PC-9 (cell line): ENCODE results near the gene ESR2. TPM values are rescaled to one million over a fixed set of nuclear protein-coding genes. Genes with fewer than 3 reads are reported as not detected.

Experiments used
- BruUV-seq: library from RNA; stranded (reverse); fragments of 400-500 nt; replicated peaks from 2 replicates; lab custom pipeline; 2021; lab: Mats Ljungman, UMichigan
- CTCF ChIA-PET: fragments of 300-600 bp; sonication (Branson Sonifier 250); formaldehyde crosslinking; loops from one replicate; lab custom pipeline; 2022; ENCODE audit warnings: antibody characterized with exemption; lab: Charles Lee
- POLR2A ChIA-PET: fragments of 300-600 bp; sonication (Branson Sonifier 250); formaldehyde crosslinking; loops from one replicate; lab custom pipeline; 2022; ENCODE audit warnings: antibody characterized with exemption; ENCODE audit not compliant: unreplicated experiment; lab: Charles Lee
- DNase-seq, 2 experiments: peaks; one replicate each; pipeline versions ENCODE4 v3.0.0 to v3.0.0-alpha.2; 2015 to 2022; ENCODE audit warnings: mixed read lengths in 1 of 2
- H2AFZ ChIP-seq: fragments of 200-600 bp; sonication (generic); 2 replicates; pipeline ENCODE4 v1.8.1; 2017; ENCODE audit warnings: antibody characterized with exemption
- H3F3A ChIP-seq: fragments of 200-600 bp; sonication (generic); 2 replicates; pipeline ENCODE4 v1.8.1; 2017; ENCODE audit warnings: antibody characterized with exemption, mild to moderate bottlenecking, low read depth; ENCODE audit not compliant: insufficient read depth
- H3K27ac ChIP-seq: fragments of 200-600 bp; sonication (generic); 2 replicates; pipeline ENCODE4 v1.6.1; 2016; ENCODE audit warnings: mixed run types
- H3K27me3 ChIP-seq: fragments of 200-600 bp; sonication (generic); 2 replicates; pipeline ENCODE4 v1.6.1; 2016; ENCODE audit warnings: low read depth, mixed run types; ENCODE audit not compliant: insufficient read depth
- H3K36me3 ChIP-seq: fragments of 200-600 bp; sonication (generic); 2 replicates; pipeline ENCODE4 v1.6.1; 2016; ENCODE audit warnings: low read depth, mixed run types
- H3K4me1 ChIP-seq: fragments of 200-600 bp; sonication (generic); replicated peaks from 2 replicates; pipeline ENCODE4 v1.6.1; 2016; ENCODE audit warnings: mixed run types; ENCODE audit not compliant: insufficient read depth
- H3K4me2 ChIP-seq: fragments of 200-600 bp; sonication (generic); 2 replicates; pipeline ENCODE4 v1.6.1; 2017; ENCODE audit warnings: mixed run types
- H3K4me3 ChIP-seq: fragments of 200-600 bp; sonication (generic); 2 replicates; pipeline ENCODE4 v1.6.1; 2016; ENCODE audit warnings: mixed run types
- H3K79me2 ChIP-seq: fragments of 200-600 bp; sonication (generic); 2 replicates; pipeline ENCODE4 v1.6.1; 2017; ENCODE audit warnings: low read depth, mixed run types
- H3K9me2 ChIP-seq: fragments of 200-600 bp; sonication (generic); 2 replicates; pipeline ENCODE4 v1.8.1; 2017; ENCODE audit warnings: mild to moderate bottlenecking; ENCODE audit not compliant: insufficient read depth
- H3K9me3 ChIP-seq: fragments of 200-600 bp; sonication (generic); 2 replicates; pipeline ENCODE4 v1.8.1; 2016; ENCODE audit warnings: low read depth; ENCODE audit not compliant: insufficient read depth
- H4K20me1 ChIP-seq: fragments of 200-600 bp; sonication (generic); 2 replicates; pipeline ENCODE4 v1.8.1; 2017; ENCODE audit not compliant: insufficient read depth
- CTCF ChIP-seq: fragments of 200-600 bp; sonication (generic); conservative IDR thresholded peaks from 2 replicates; pipeline ENCODE4 v1.6.1; 2017; ENCODE audit warnings: mixed run types, antibody characterized with exemption, mild to moderate bottlenecking, moderate library complexity
- EZH2 ChIP-seq: fragments of 200-600 bp; sonication (generic); IDR thresholded peaks from 2 replicates; pipeline ENCODE4 v1.8.0; 2017; ENCODE audit warnings: antibody characterized with exemption, low read depth
- intact Hi-C: fragments of 100-400 bp; cut with micrococcal nuclease; formaldehyde crosslinking; loops from one replicate; pipeline ENCODE4 v1.10.0; 2022; ENCODE audit not compliant: unreplicated experiment
- total RNA-seq: library from RNA; stranded (reverse); gene quantifications from 2 replicates; pipeline ENCODE4 v1.2.3, GENCODE V29; 2021

The ESR2 gene
- total RNA-seq, 1 experiment from 2014 or later = 0.20 TPM

GRCh38 chr14:64088647-64088964, 205.6 kb downstream of the ESR2 start:
- no peak for TF ChIP-seq EZH2
- TF ChIP-seq CTCF = no peak
- Histone ChIP-seq H3K9me2 (no peaks in the 10 kb centered on the region), H4K20me1 (no peaks in the 10 kb centered on the region), H3K9me3 (no peaks in the 10 kb centered on the region), H3K4me2 (no peak overlapping the region), H3K27me3 (no peaks in the 10 kb centered on the region), H3K27ac (no peak overlapping the region), H3K4me1 (peaks cover 15% of the 10 kb centered on the region), H3K4me3 (no peak overlapping the region), H3F3A (0 out of 2 replicates have a peak, but pooled peaks cover 5% of the 10 kb centered on the region), H2AFZ (no peak overlapping the region), H3K36me3 (no peaks in the 10 kb centered on the region), H3K79me2 (no peaks in the 10 kb centered on the region)
- no peak for DNase-seq
- ChIA-PET CTCF (no interaction called here), POLR2A (interaction anchor here (0.6 kb wide), 1 partner anchor 232 kb away, joined by 3 read pairs; no protein-coding TSS in a partner anchor)
- intact Hi-C loops = no loop called here
- BruUV-seq = no TSS peak

DNA sequence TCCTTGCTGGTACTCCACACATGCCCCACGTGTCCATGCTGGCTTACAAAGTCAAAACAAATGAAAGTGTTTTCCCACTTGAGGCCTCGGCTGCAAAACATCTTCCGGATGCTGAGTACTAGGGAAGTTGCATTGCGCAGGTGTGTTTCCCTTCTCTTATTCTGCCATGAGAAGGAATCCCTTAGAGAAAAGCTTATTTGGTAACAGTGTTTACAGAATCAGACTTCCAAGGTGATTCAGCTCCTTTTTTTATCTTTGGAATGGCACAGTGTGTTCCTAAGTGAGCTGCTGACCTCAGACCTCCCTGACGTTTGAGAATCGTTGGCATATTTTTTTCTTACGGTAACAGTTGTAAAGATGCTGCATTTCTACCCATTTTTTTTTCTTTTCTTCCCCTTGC, 211.3 kb downstream of the ESR2 start:
- Histone ChIP-seq H4K20me1 (no peaks in the 10 kb centered on the region), H3K36me3 (no peaks in the 10 kb centered on the region), H3F3A (no peaks in the 10 kb centered on the region), H3K27me3 (no peaks in the 10 kb centered on the region), H3K9me2 (no peaks in the 10 kb centered on the region), H3K9me3 (no peaks in the 10 kb centered on the region), H3K79me2 (no peaks in the 10 kb centered on the region), H3K4me1 (no peaks in the 10 kb centered on the region), H3K27ac (no peak overlapping the region), H2AFZ (no peak overlapping the region), H3K4me3 (no peak overlapping the region), H3K4me2 (no peak overlapping the region)
- ChIA-PET CTCF (interaction anchor here (0.6 kb wide), 1 partner anchor 11 kb away, joined by 3 read pairs; no protein-coding TSS in a partner anchor), POLR2A (no interaction called here)
- BruUV-seq = no TSS peak
- DNase-seq = no peak
- intact Hi-C loops = no loop called here
- TF ChIP-seq CTCF = no peak

GRCh38 chr14:64081174-64081746, 212.9 kb downstream of the ESR2 start:
- ChIA-PET CTCF (interaction anchor here (0.6 to 0.9 kb wide), 2 partner anchors 10 to 972 kb away, joined by 3 to 4 read pairs; no protein-coding TSS in a partner anchor), POLR2A (no interaction called here)
- TF ChIP-seq CTCF (no peak), EZH2 (no peak)
- no peaks in the 10 kb centered on the region for H3F3A ChIP-seq
- no peak overlapping the region for H3K27ac ChIP-seq
- no TSS peak for BruUV-seq
- H3K9me2 ChIP-seq = no peaks in the 10 kb centered on the region
- no peaks in the 10 kb centered on the region for H3K36me3 ChIP-seq
- no peaks in the 10 kb centered on the region for H3K79me2 ChIP-seq
- H3K4me1 ChIP-seq = no peaks in the 10 kb centered on the region
- intact Hi-C loops = no loop called here
- no peaks in the 10 kb centered on the region for H4K20me1 ChIP-seq
- no peaks in the 10 kb centered on the region for H3K27me3 ChIP-seq
- H3K4me3 ChIP-seq = no peak overlapping the region
- H3K9me3 ChIP-seq = no peaks in the 10 kb centered on the region
- H3K4me2 ChIP-seq = no peak overlapping the region
- DNase-seq = no peak
- H2AFZ ChIP-seq = no peak overlapping the region
